NCI-H187 treated with DMSO at 0.1 percent for 48 hours (cell line): ENCODE data around the gene RAB29.

Experiments used
- DNase-seq: peaks from one replicate; lab custom pipeline; 2025; lab: John Stamatoyannopoulos, UW

Gene RAB29

GRCh38 chr1:205794011-205794730, 18.9 kb upstream of the RAB29 start:
- DNase-seq = no peak

- DNase-seq = no peak
Observed at GRCh38 chr1:205792961-205793673, 17.8 kb upstream of the RAB29 start.

GRCh38 chr1:205792481-205792881, 17.2 kb upstream of the RAB29 start:
- no peak for DNase-seq

GRCh38 chr1:205791568-205792180, 16.4 kb upstream of the RAB29 start:
- peak; percentile 34 for DNase-seq

DNA sequence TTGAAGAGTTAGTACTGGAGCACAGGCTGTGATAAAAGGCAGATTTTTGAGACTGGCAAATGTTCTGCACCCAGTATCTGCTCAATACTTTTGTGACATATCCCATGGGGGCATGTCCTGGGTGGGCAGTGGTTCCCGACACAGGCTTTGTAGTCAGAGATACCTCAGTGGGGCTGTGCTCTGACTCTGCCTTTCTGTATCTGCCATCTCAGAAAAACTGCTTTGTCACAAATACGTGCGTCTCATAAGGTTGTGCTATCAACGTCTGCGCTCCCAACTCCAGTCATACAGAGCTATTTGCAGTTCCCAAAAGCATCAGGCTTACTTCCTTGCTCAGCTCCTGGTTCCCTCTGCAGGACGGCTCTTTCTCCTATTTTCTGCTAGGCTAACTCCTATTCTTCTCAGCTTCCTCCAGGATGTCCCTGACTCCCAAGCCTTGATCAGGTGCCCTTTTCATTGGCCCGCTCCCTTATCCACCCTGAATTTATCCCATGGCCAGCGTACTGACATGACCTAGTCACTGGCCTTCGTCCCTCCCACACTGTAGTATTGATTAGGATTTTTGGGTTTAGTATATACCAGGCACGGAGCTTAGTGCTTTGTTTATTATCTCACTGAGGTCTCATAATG, 12.1 kb upstream of the RAB29 start:
- DNase-seq = no peak

- no peak for DNase-seq
Observed at GRCh38 chr1:205786601-205787000, 11.3 kb upstream of the RAB29 start.

- no peak for DNase-seq
Observed at GRCh38 chr1:205785446-205785845, 10.2 kb upstream of the RAB29 start.

- no peak for DNase-seq
Observed at GRCh38 chr1:205783904-205784303, 8.6 kb upstream of the RAB29 start.

- no peak for DNase-seq
Observed at GRCh38 chr1:205783433-205783795, 8.1 kb upstream of the RAB29 start.

GRCh38 chr1:205782627-205783432, 7.5 kb upstream of the RAB29 start:
- DNase-seq = no peak

DNA sequence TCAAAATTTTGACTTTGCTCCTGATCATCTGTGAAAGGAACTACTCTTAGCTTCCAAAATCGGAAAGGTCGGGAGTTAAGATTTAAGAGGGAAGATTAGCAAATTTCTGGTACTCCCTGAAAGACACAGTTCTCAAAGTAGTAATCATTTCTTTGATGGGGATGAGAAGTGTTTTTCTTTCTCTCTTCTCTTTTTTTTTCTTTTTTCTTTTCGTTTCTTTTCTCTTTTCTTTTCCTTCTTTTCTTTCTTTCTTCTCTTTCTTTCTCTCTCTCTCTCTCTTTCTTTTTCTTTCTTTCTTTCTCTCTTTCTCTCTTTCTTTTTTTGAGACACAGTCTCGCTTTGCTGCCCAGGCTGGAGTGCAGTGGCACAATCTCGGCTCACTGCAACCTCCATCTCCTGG, 5.1 kb upstream of the RAB29 start:
- DNase-seq = no peak

DNA sequence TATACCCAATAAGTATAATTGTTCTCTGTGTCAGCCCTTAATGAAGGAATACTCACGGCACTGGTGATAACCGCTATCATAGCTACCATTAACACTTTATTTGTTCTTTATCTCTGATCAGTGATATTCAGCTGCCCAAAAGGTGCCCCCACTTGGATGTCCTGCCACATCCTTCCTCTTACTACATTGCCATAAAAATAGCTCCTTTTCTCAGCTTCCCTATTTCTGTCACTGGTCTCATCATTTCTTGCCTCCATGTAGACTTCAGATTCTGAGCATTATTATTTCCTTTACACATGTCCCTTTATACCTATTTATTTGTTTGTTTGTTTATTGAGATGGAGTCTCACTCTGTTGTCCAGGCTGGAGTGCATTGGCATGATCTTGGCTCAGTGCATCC, 2.7 kb upstream of the RAB29 start:
- DNase-seq = no peak

DNA sequence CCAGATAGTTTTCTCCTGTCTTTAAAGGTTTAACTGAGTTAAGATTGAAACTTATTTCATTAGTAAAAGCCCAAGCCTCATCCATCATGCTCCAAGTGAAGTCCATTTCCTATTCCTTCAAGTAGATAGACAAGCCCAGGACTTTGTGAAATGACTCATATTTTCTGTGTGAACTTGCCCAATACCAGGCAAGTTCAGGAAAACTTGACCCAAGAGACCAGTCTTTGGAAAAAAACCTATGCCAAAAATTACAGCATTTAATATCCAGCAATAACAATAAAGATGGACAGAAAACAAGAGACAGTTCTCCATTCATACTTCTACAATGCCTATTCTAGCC, 405 bp upstream of the RAB29 start:
- DNase-seq = no peak

DNA sequence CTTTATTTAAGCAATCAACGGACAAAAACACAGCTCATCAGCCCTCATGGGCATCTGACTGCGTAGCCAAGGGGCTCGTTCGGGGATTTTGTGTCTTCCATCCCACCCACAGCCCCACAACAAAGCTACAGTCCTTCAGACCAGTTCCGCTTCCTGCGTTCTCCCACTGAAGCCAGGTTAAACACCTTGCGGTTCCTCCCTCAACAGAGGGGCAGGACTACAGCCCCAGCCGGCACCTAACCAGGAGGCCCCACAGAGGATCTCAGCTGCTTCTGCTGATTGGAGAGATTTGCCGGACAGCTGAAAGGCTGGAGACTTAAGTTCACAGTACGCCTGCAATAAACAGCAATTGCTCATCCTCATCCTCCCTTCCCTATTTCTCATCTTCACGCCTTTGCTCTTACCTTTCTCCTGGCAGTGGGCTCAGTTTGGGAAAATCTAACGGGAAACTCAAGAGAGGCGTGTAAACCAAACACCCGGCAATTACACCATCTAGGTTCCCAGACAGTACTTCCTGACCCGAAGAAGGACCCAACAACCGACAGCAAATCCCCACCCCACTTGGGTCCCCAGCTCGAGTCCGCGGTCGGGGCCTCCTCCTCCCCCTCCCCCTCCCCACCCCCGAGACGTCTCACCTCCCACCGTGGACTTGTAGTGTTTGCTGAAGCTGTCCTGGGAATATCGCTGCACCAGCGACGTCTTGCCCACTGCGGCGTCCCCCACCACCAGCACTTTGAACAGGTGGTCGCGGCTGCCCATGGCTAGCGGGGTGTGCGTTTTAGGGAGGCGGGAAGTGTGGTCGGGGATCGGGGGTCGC, 876 bp downstream of the RAB29 start:
- no peak for DNase-seq

GRCh38 chr1:205772607-205773032, 2.7 kb downstream of the RAB29 start:
- DNase-seq = no peak

DNA sequence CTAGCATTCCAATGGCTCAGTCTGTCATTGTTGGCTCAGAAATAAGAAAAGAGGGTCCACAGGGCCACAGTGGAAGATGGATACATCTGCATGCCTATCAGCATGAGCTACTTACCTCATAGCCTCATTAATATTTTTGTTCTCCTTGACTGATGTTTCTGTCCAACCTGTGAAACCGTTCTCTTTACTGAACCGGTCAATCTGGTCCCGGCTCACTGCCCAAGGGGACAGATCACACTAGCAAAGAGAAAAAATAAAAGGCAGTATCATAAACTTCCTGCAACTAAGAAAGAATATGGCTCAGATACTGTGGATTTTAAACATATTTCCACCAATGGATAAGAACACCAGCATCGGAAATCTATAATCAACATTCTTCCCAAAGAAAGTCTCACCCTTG, 4.7 kb downstream of the RAB29 start:
- no peak for DNase-seq

GRCh38 chr1:205769641-205770365, 5.5 kb downstream of the RAB29 start:
- DNase-seq = no peak

- no peak for DNase-seq
Observed at GRCh38 chr1:205767248-205767647, 8.0 kb downstream of the RAB29 start.

- DNase-seq = no peak
Observed at GRCh38 chr1:205766570-205766969, 8.7 kb downstream of the RAB29 start.

GRCh38 chr1:205766038-205766437, 9.2 kb downstream of the RAB29 start:
- DNase-seq = no peak

- DNase-seq = no peak
Observed at GRCh38 chr1:205764578-205764977, 10.7 kb downstream of the RAB29 start.
